ENCODE data around the gene KDM8.

GRCh38 chr16:27174007-27174406 lies 29.3 kb upstream of the KDM8 start:
- TF ChIP-seq POLR2A (IDR thresholded peaks at IDR 0.05; ENCODE audit: low read length) (no peak), GATA1 (IDR thresholded peaks at IDR 0.05; ENCODE audit: low read depth, low read length) (no peak)

Measured in erythroblast (primary cell).